H9 (cell line): ENCODE results near the gene CCR5. TPM values are rescaled to one million over a fixed set of nuclear protein-coding genes. Genes with fewer than 3 reads are reported as not detected.

Experiments
- DNase-seq: peaks from one replicate; pipeline ENCODE4 v3.0.0-alpha.2; 2017
- H2AFZ ChIP-seq: one replicate; pipeline ENCODE4 v1.6.1; 2013; ENCODE audit warnings: mild to moderate bottlenecking, low read length, control low read depth, moderate library complexity
- H2AK5ac ChIP-seq: 2 replicates; pipeline ENCODE4 v1.6.1; 2013; ENCODE audit warnings: low read length, control low read depth, mixed read lengths; ENCODE audit not compliant: insufficient read length
- H2BK120ac ChIP-seq: one replicate; pipeline ENCODE4 v1.6.1; 2013; ENCODE audit warnings: low read depth, mild to moderate bottlenecking, low read length, control low read depth, inconsistent platforms; ENCODE audit not compliant: poor library complexity, severe bottlenecking
- H2BK12ac ChIP-seq: 2 replicates; pipeline ENCODE4 v1.6.1; 2013; ENCODE audit warnings: low read length, control low read depth, mixed read lengths, low read depth; ENCODE audit not compliant: insufficient read length
- H2BK15ac ChIP-seq: 2 replicates; pipeline ENCODE4 v1.6.1; 2013; ENCODE audit warnings: low read depth, low read length, control low read depth
- H2BK20ac ChIP-seq: one replicate; pipeline ENCODE4 v1.6.1; 2013; ENCODE audit warnings: low read depth, mild to moderate bottlenecking, low read length, control low read depth, inconsistent platforms; ENCODE audit not compliant: poor library complexity, severe bottlenecking
- H2BK5ac ChIP-seq: 2 replicates; pipeline ENCODE4 v1.6.1; 2013; ENCODE audit warnings: low read length, control low read depth, mixed read lengths; ENCODE audit not compliant: insufficient read length
- H3K14ac ChIP-seq: 2 replicates; pipeline ENCODE4 v1.6.1; 2013; ENCODE audit warnings: low read length, control low read depth; ENCODE audit not compliant: insufficient read depth
- H3K18ac ChIP-seq: 2 replicates; pipeline ENCODE4 v1.6.1; 2013; ENCODE audit warnings: low read depth, mild to moderate bottlenecking, mixed read lengths, low read length, control low read depth; ENCODE audit not compliant: insufficient read length
- H3K23ac ChIP-seq: 2 replicates; pipeline ENCODE4 v1.6.1; 2013; ENCODE audit warnings: low read length, control low read depth, mixed read lengths, low read depth; ENCODE audit not compliant: insufficient read length
- H3K23me2 ChIP-seq: 2 replicates; pipeline ENCODE4 v1.6.1; 2013; ENCODE audit warnings: low read depth, mild to moderate bottlenecking, mixed read lengths, low read length, control low read depth; ENCODE audit not compliant: insufficient read length, poor library complexity, severe bottlenecking
- H3K27ac ChIP-seq: 2 replicates; pipeline ENCODE4 v1.5.1; 2013; ENCODE audit warnings: low read length, control low read depth, mixed read lengths, low read depth; ENCODE audit not compliant: insufficient read length
- H3K27me3 ChIP-seq: 2 replicates; pipeline ENCODE4 v1.6.1; 2013; ENCODE audit warnings: low read length, control low read depth, inconsistent platforms; ENCODE audit not compliant: insufficient read depth
- H3K4ac ChIP-seq: 2 replicates; pipeline ENCODE4 v1.6.1; 2013; ENCODE audit warnings: low read depth, mild to moderate bottlenecking, control low read depth, inconsistent platforms, low read length, moderate library complexity
- H3K4me1 ChIP-seq: 2 replicates; pipeline ENCODE4 v1.6.1; 2013; ENCODE audit warnings: low read length, control low read depth, inconsistent platforms; ENCODE audit not compliant: insufficient read depth
- H3K4me2 ChIP-seq: 2 replicates; pipeline ENCODE4 v1.6.1; 2013; ENCODE audit warnings: low read length, control low read depth, mixed read lengths; ENCODE audit not compliant: insufficient read length, insufficient read depth
- H3K56ac ChIP-seq: 2 replicates; pipeline ENCODE4 v1.6.1; 2013; ENCODE audit warnings: low read depth, mild to moderate bottlenecking, mixed read lengths, low read length, control low read depth; ENCODE audit not compliant: insufficient read length
- H3K79me1 ChIP-seq: 2 replicates; pipeline ENCODE4 v1.6.1; 2013; ENCODE audit warnings: low read depth, mild to moderate bottlenecking, moderate library complexity, low read length, control low read depth, inconsistent platforms; ENCODE audit not compliant: insufficient read depth, poor library complexity, severe bottlenecking
- H3K79me2 ChIP-seq: 2 replicates; pipeline ENCODE4 v1.6.1; 2013; ENCODE audit warnings: low read length, control low read depth, inconsistent platforms; ENCODE audit not compliant: insufficient read depth
- H3K9ac ChIP-seq: 2 replicates; pipeline ENCODE4 v1.6.1; 2013; ENCODE audit warnings: low read length, control low read depth, mixed read lengths; ENCODE audit not compliant: insufficient read length; ENCODE audit errors: extremely low read depth
- H3K9me3 ChIP-seq: one replicate; pipeline ENCODE4 v1.6.1; 2013; ENCODE audit warnings: low read depth, low read length, inconsistent platforms; ENCODE audit not compliant: control insufficient read depth
- H3T11ph ChIP-seq: one replicate; pipeline ENCODE4 v1.6.1; 2013; ENCODE audit warnings: mild to moderate bottlenecking, low read length, control low read depth, inconsistent platforms
- H4K20me1 ChIP-seq: one replicate; pipeline ENCODE4 v1.6.1; 2013; ENCODE audit not compliant: control insufficient read depth, insufficient read length, insufficient read depth
- H4K5ac ChIP-seq: 2 replicates; pipeline ENCODE4 v1.6.1; 2013; ENCODE audit warnings: low read depth, mild to moderate bottlenecking, mixed read lengths, low read length, control low read depth; ENCODE audit not compliant: insufficient read length
- H4K8ac ChIP-seq: replicated peaks from 2 replicates; pipeline ENCODE4 v1.6.1; 2013; ENCODE audit warnings: low read length, control low read depth, mixed read lengths, low read depth; ENCODE audit not compliant: insufficient read length
- H4K91ac ChIP-seq: 2 replicates; pipeline ENCODE4 v1.6.1; 2013; ENCODE audit warnings: low read depth, mild to moderate bottlenecking, moderate library complexity, mixed read lengths, low read length, control low read depth; ENCODE audit not compliant: insufficient read length
- H3K27ac Mint-ChIP-seq, 3 experiments: 2 replicates in 2 of 3; 3 replicates in 1 of 3; pipeline ENCODE4 v1.8.0; 2020 to 2021; ENCODE audit warnings: mixed read lengths in 3 of 3, mild to moderate bottlenecking in 1 of 3, moderate library complexity in 1 of 3
- H3K27me3 Mint-ChIP-seq: 2 replicates; pipeline ENCODE4 v1.8.0; 2021; ENCODE audit warnings: low read depth, mild to moderate bottlenecking, moderate library complexity, mixed read lengths
- H3K36me3 Mint-ChIP-seq, 3 experiments: 2 replicates in 2 of 3; 3 replicates in 1 of 3; pipeline ENCODE4 v1.8.0; 2020 to 2021; ENCODE audit warnings: low read depth in 3 of 3, mixed read lengths in 3 of 3; ENCODE audit not compliant: insufficient read depth in 1 of 3
- H3K4me1 Mint-ChIP-seq, 2 experiments: 2 replicates each; pipeline ENCODE4 v1.8.0; 2020; ENCODE audit warnings: mixed read lengths in 2 of 2
- H3K4me3 Mint-ChIP-seq, 2 experiments: 2 replicates in 1 of 2; 3 replicates in 1 of 2; pipeline ENCODE4 v1.8.0; 2020 to 2021; ENCODE audit warnings: mild to moderate bottlenecking in 2 of 2, mixed read lengths in 2 of 2, moderate library complexity in 1 of 2
- H3K9me3 Mint-ChIP-seq, 2 experiments: 2 replicates in 1 of 2; 3 replicates in 1 of 2; pipeline ENCODE4 v1.8.0; 2020; ENCODE audit warnings: mild to moderate bottlenecking in 2 of 2, mixed read lengths in 2 of 2, moderate library complexity in 1 of 2
- WGBS: extraction: QIAGEN DNeasy Blood & Tissue Kit; methylation state at CpG from one replicate; pipeline ENCODE4 v1.1.7; 2013; ENCODE audit warnings: missing lambda C conversion rate, low lambda C conversion rate, mixed read lengths; ENCODE audit not compliant: insufficient read length; ENCODE audit errors: extremely low coverage; 5-methylcytosine and 5-hydroxymethylcytosine counted together
- total RNA-seq: library from RNA; stranded (reverse); gene quantifications from 2 replicates; pipeline ENCODE4 v1.2.1, GENCODE V29; 2021
- TF ChIP-seq, protein P1 (sequence below): fragments of 200-600 bp; sonication (generic); conservative IDR thresholded peaks from 3 replicates; pipeline ENCODE4 v1.8.0; 2021; ENCODE audit warnings: antibody characterized with exemption, mild to moderate bottlenecking

CCR5 gene
- total RNA-seq, 1 experiment from 2014 or later, result not detected

DNA sequence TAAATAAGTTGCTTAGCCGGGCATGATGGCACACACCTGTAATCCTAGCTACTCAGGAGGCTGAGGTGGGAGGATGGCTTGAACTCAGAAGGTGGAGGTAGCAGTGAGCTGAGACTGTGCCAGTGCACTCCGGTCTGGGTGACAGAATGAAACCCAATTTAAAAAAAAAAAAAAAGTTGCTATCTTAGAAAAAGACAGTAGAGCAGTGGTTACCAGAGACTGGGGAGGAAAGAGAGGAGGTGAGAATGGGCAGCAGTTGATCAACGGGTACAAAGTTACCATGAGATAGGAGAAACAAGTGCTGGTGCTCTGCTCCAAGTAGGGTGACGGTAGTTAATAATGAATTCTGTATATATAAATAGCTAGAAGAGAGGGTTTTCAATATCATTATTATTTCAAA is 17.7 kb upstream of the CCR5 start:
- Histone ChIP-seq H3K79me2 (no peaks in the 10 kb centered on the region), H3K18ac (no peak overlapping the region), H4K8ac (no peak overlapping the region), H3K14ac (no peak overlapping the region), H3K27ac (no peak overlapping the region), H3K27me3 (no peaks in the 10 kb centered on the region; the same call in 1 of the 2 replicates), H3K9ac (no peak overlapping the region), H3K79me1 (no peaks in the 10 kb centered on the region), H2AFZ (no peak overlapping the region), H4K5ac (no peak overlapping the region), H2BK20ac (no peak overlapping the region), H3K56ac (no peak overlapping the region), H3K23ac (no peak overlapping the region), H3K4me2 (no peak overlapping the region), H4K20me1 (no peaks in the 10 kb centered on the region), H3K4me1 (0 out of 2 replicates have a peak, but pooled peaks cover 2% of the 10 kb centered on the region), H2BK120ac (no peak overlapping the region), H2AK5ac (no peak overlapping the region), H4K91ac (no peak overlapping the region), H2BK5ac (no peak overlapping the region), H3K23me2 (no peaks in the 10 kb centered on the region), H2BK15ac (no peak overlapping the region), H3K4ac (no peak overlapping the region), H2BK12ac (no peak overlapping the region), H3K9me3 (no peaks in the 10 kb centered on the region), H3T11ph (no peak overlapping the region)
- H3K9me3 Mint-ChIP-seq, result peaks cover 5% of the 10 kb centered on the region in 2 experiments; a peak in 3 of 5 replicates
- peaks cover 21% of the 10 kb centered on the region for H3K27me3 Mint-ChIP-seq
- TF ChIP-seq, protein P1, sequence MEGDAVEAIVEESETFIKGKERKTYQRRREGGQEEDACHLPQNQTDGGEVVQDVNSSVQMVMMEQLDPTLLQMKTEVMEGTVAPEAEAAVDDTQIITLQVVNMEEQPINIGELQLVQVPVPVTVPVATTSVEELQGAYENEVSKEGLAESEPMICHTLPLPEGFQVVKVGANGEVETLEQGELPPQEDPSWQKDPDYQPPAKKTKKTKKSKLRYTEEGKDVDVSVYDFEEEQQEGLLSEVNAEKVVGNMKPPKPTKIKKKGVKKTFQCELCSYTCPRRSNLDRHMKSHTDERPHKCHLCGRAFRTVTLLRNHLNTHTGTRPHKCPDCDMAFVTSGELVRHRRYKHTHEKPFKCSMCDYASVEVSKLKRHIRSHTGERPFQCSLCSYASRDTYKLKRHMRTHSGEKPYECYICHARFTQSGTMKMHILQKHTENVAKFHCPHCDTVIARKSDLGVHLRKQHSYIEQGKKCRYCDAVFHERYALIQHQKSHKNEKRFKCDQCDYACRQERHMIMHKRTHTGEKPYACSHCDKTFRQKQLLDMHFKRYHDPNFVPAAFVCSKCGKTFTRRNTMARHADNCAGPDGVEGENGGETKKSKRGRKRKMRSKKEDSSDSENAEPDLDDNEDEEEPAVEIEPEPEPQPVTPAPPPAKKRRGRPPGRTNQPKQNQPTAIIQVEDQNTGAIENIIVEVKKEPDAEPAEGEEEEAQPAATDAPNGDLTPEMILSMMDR, result no peak
- no CpG with 5 or more reads among the region's 4 CpGs for WGBS
- H3K4me3 Mint-ChIP-seq, result no peak overlapping the region
- peaks cover 7 to 10% of the 10 kb centered on the region in 2 experiments for H3K4me1 Mint-ChIP-seq
- no peaks in the 10 kb centered on the region for H3K36me3 Mint-ChIP-seq
- no peak overlapping the region for H3K27ac Mint-ChIP-seq
- DNase-seq, result no peak
